Subcutaneous abdominal adipose tissue (tissue), 5 donors: ENCODE data around the gene RXRA.

Experiments used
- H3K27ac ChIP-seq: one replicate; pipeline ENCODE4 v1.7.0; 2013; ENCODE audit warnings: low read depth, mild to moderate bottlenecking, inconsistent platforms, low read length, moderate library complexity
- H3K27me3 ChIP-seq, 5 donors: one replicate each; pipeline ENCODE4 v1.7.0; 2013; ENCODE audit warnings: low read length in 5 of 5, inconsistent platforms in 1 of 5; ENCODE audit not compliant: control insufficient read depth in 5 of 5, insufficient read depth in 4 of 5
- H3K36me3 ChIP-seq, 5 donors: one replicate each; pipeline ENCODE4 v1.7.0; 2013; ENCODE audit warnings: low read length in 5 of 5; ENCODE audit not compliant: control insufficient read depth in 5 of 5, insufficient read depth in 5 of 5
- H3K4me1 ChIP-seq, 5 donors: one replicate each; pipeline ENCODE4 v1.7.0; 2013; ENCODE audit warnings: low read length in 5 of 5, mild to moderate bottlenecking in 3 of 5, moderate library complexity in 1 of 5; ENCODE audit not compliant: control insufficient read depth in 5 of 5, insufficient read depth in 5 of 5
- H3K4me3 ChIP-seq, 5 donors: one replicate each; pipeline ENCODE4 v1.7.0; 2013; ENCODE audit warnings: low read length in 5 of 5, low read depth in 1 of 5
- H3K9ac ChIP-seq, 5 donors: one replicate each; pipeline ENCODE4 v1.7.0; 2013; ENCODE audit warnings: low read length in 5 of 5, mild to moderate bottlenecking in 4 of 5, moderate library complexity in 3 of 5
- H3K9me3 ChIP-seq, 5 donors: one replicate each; pipeline ENCODE4 v1.7.0; 2013; ENCODE audit warnings: low read length in 5 of 5; ENCODE audit not compliant: control insufficient read depth in 5 of 5
- donor health status: healthy.
- donor health status: healthy.
- donor health status: healthy.
- donor health status: healthy.
- donor health status: healthy.

Gene RXRA

GRCh38 chr9:134286471-134287245 is 39.6 kb upstream of the RXRA start:
- H3K4me1 ChIP-seq, result peaks cover 6 to 33% (median 28%) of the 10 kb centered on the region in 5 donors
- no peak overlapping the region for H3K9ac ChIP-seq
- no peak overlapping the region for H3K4me3 ChIP-seq
- H3K36me3 ChIP-seq, result no peaks in the 10 kb centered on the region
- no peaks in the 10 kb centered on the region for H3K9me3 ChIP-seq
- peaks cover 0 to 4% (median 0%) of the 10 kb centered on the region in 5 donors for H3K27me3 ChIP-seq
- H3K27ac ChIP-seq, result no peak overlapping the region

GRCh38 chr9:134287591-134288491 is 38.4 kb upstream of the RXRA start:
- Histone ChIP-seq H3K4me1 (peaks cover 3 to 28% (median 23%) of the 10 kb centered on the region in 5 donors), H3K4me3 (no peak overlapping the region), H3K9ac (no peak overlapping the region), H3K36me3 (no peaks in the 10 kb centered on the region), H3K9me3 (no peaks in the 10 kb centered on the region), H3K27me3 (peaks cover 0 to 4% (median 0%) of the 10 kb centered on the region in 5 donors), H3K27ac (no peak overlapping the region)

GRCh38 chr9:134288746-134289145 is 37.5 kb upstream of the RXRA start:
- H3K27me3 ChIP-seq, result peaks cover 0 to 4% (median 0%) of the 10 kb centered on the region in 5 donors

GRCh38 chr9:134289241-134289875 is 36.9 kb upstream of the RXRA start:
- Histone ChIP-seq H3K4me1 (peaks cover 5 to 25% (median 23%) of the 10 kb centered on the region in 5 donors), H3K4me3 (no peak overlapping the region), H3K36me3 (no peaks in the 10 kb centered on the region), H3K9me3 (no peaks in the 10 kb centered on the region), H3K27ac (no peak overlapping the region), H3K9ac (no peak overlapping the region), H3K27me3 (peaks cover 0 to 4% (median 0%) of the 10 kb centered on the region in 5 donors)

More at GRCh38 chr9:134288746-134289145, 37.5 kb upstream of the RXRA start:
- Histone ChIP-seq H3K27ac (no peak overlapping the region), H3K9ac (no peak overlapping the region), H3K4me3 (no peak overlapping the region), H3K9me3 (no peaks in the 10 kb centered on the region), H3K36me3 (no peaks in the 10 kb centered on the region), H3K4me1 (peaks cover 3 to 25% (median 23%) of the 10 kb centered on the region in 5 donors)

- H3K4me1 ChIP-seq, result peaks cover 5 to 20% (median 17%) of the 10 kb centered on the region in 5 donors
- H3K9ac ChIP-seq, result no peak overlapping the region
- H3K27ac ChIP-seq, result no peak overlapping the region
- no peaks in the 10 kb centered on the region for H3K36me3 ChIP-seq
- no peak overlapping the region for H3K4me3 ChIP-seq
- H3K27me3 ChIP-seq, result peaks cover 0 to 4% (median 0%) of the 10 kb centered on the region in 5 donors
- H3K9me3 ChIP-seq, result no peaks in the 10 kb centered on the region
These were observed 35.4 kb upstream of the RXRA start for GRCh38 chr9:134290603-134291451.

GRCh38 chr9:134291452-134291881 is 34.8 kb upstream of the RXRA start:
- peaks cover 5 to 20% (median 16%) of the 10 kb centered on the region in 5 donors for H3K4me1 ChIP-seq
- H3K27me3 ChIP-seq, result peaks cover 0 to 4% (median 0%) of the 10 kb centered on the region in 5 donors
- H3K27ac ChIP-seq, result no peak overlapping the region
- no peaks in the 10 kb centered on the region for H3K9me3 ChIP-seq
- H3K9ac ChIP-seq, result no peak overlapping the region
- no peak overlapping the region for H3K4me3 ChIP-seq
- H3K36me3 ChIP-seq, result no peaks in the 10 kb centered on the region

GRCh38 chr9:134291961-134292871 is 34.0 kb upstream of the RXRA start:
- Histone ChIP-seq H3K27me3 (peaks cover 0 to 4% (median 0%) of the 10 kb centered on the region in 5 donors), H3K27ac (no peak overlapping the region), H3K36me3 (no peaks in the 10 kb centered on the region), H3K4me1 (peaks cover 5 to 20% (median 15%) of the 10 kb centered on the region in 5 donors), H3K9ac (no peak overlapping the region), H3K4me3 (no peak overlapping the region), H3K9me3 (no peaks in the 10 kb centered on the region)

GRCh38 chr9:134293031-134293521 is 33.2 kb upstream of the RXRA start:
- no peaks in the 10 kb centered on the region for H3K9me3 ChIP-seq
- no peaks in the 10 kb centered on the region for H3K36me3 ChIP-seq
- no peak overlapping the region for H3K9ac ChIP-seq
- H3K27me3 ChIP-seq, result peaks cover 0 to 4% (median 0%) of the 10 kb centered on the region in 5 donors
- H3K27ac ChIP-seq, result no peak overlapping the region
- no peak overlapping the region for H3K4me3 ChIP-seq
- peaks cover 5 to 20% (median 15%) of the 10 kb centered on the region in 5 donors for H3K4me1 ChIP-seq
